GM13977 (cell line): Measurements from ENCODE around the gene NTM.

Experiments used
- DNase-seq: peaks from one replicate; pipeline ENCODE4 v3.0.0; 2012; ENCODE audit warnings: low spot score
- CTCF ChIP-seq: IDR thresholded peaks from 2 replicates; pipeline ENCODE4 v1.5.1; 2012; ENCODE audit warnings: mild to moderate bottlenecking, control low read depth; ENCODE audit not compliant: insufficient read depth; ENCODE audit errors: extremely low read depth, missing control alignments
- in situ Hi-C: fragments of 300-500 bp; cut with MboI; formaldehyde crosslinking; loops from one replicate; pipeline ENCODE4 v1.12.0; 2022; ENCODE audit warnings: low sequenced_read_pairs, low pct_unique_long_range_greater_than_20kb, mixed read lengths, inconsistent platforms; ENCODE audit not compliant: unreplicated experiment

Gene NTM

GRCh38 chr11:131814108-131814507 is 443.7 kb downstream of the NTM start:
- DNase-seq: no peak
- no peak for TF ChIP-seq CTCF
- in situ Hi-C loops: no loop called here

GRCh38 chr11:131815590-131815989 is 445.2 kb downstream of the NTM start:
- in situ Hi-C loops: no loop called here
- no peak for DNase-seq
- no peak for TF ChIP-seq CTCF

- no peak for DNase-seq
- in situ Hi-C loops: no loop called here
- no peak for TF ChIP-seq CTCF
Observed at GRCh38 chr11:131816051-131816450, 445.6 kb downstream of the NTM start.

GRCh38 chr11:131817687-131818188 is 447.3 kb downstream of the NTM start:
- DNase-seq: no peak
- in situ Hi-C loops: no loop called here
- TF ChIP-seq CTCF: no peak

- no peak for TF ChIP-seq CTCF
- no peak for DNase-seq
- in situ Hi-C loops: no loop called here
Observed at GRCh38 chr11:131819865-131820264, 449.4 kb downstream of the NTM start.

GRCh38 chr11:131822506-131822905 is 452.1 kb downstream of the NTM start:
- no peak for TF ChIP-seq CTCF
- no peak for DNase-seq
- in situ Hi-C loops: no loop called here

GRCh38 chr11:131823772-131824171 is 453.4 kb downstream of the NTM start:
- in situ Hi-C loops: no loop called here
- no peak for DNase-seq
- no peak for TF ChIP-seq CTCF
